Activated naive CD4-positive, alpha-beta T cell treated with anti-CD3 and anti-CD28 coated beads, Interleukin-2, amount 50 U/mL, for 16 hours (primary cell): Measurements from ENCODE around the gene KIF24.
"Not testable (repeated sequence)": the region's sequence is repeated elsewhere in the genome, so short reads cannot be mapped to it uniquely, and the experiment has no call there.

Experiments used
- DNase-seq: peaks from one replicate; pipeline ENCODE4 v3.0.0-alpha.2; 2020

Gene KIF24

GRCh38 chr9:34328987-34329832, at the start of gene KIF24, which contains the start of gene NUDT2:
KIF24 (minus strand) TSS chr9:34329268; CDS start chr9:34311346, 17,922 bp downstream.
NUDT2 (plus strand) TSS chr9:34329569; CDS start chr9:34339040, 9,471 bp downstream.
- DNase-seq, result peak; percentile 95

GRCh38 chr9:34378376-34379060, 49.5 kb upstream of the KIF24 start:
- no peak for DNase-seq

GRCh38 chr9:34377404-34377746, 48.3 kb upstream of the KIF24 start:
- no peak for DNase-seq

GRCh38 chr9:34376596-34377403, 47.7 kb upstream of the KIF24 start, which contains the start of gene MYORG:
MYORG (minus strand) TSS chr9:34376898; CDS start chr9:34372943, 3,955 bp downstream.
- peak; percentile 95 for DNase-seq

GRCh38 chr9:34375901-34376595, 47.0 kb upstream of the KIF24 start:
- peak; percentile 38 for DNase-seq

- DNase-seq, result no peak
Measured at GRCh38 chr9:34374905-34375552, 46.0 kb upstream of the KIF24 start.

GRCh38 chr9:34374339-34374738, 45.3 kb upstream of the KIF24 start:
- DNase-seq, result no peak

GRCh38 chr9:34373749-34374148, 44.7 kb upstream of the KIF24 start:
- DNase-seq, result no peak

GRCh38 chr9:34372467-34373011, 43.5 kb upstream of the KIF24 start:
- DNase-seq, result no peak

- DNase-seq, result no peak
Measured at GRCh38 chr9:34371886-34372466, 42.9 kb upstream of the KIF24 start.

- peak; percentile 25 for DNase-seq
Measured at GRCh38 chr9:34370970-34371880, 42.2 kb upstream of the KIF24 start.

- no peak for DNase-seq
Measured at GRCh38 chr9:34370335-34370969, 41.4 kb upstream of the KIF24 start.

- DNase-seq, result no peak
Measured at GRCh38 chr9:34369636-34370035, 40.6 kb upstream of the KIF24 start.

GRCh38 chr9:34368796-34369195, 39.7 kb upstream of the KIF24 start:
- not testable (repeated sequence) for DNase-seq

- DNase-seq, result not testable (repeated sequence)
Measured at GRCh38 chr9:34367751-34368410, 38.8 kb upstream of the KIF24 start.

GRCh38 chr9:34366365-34366764, 37.3 kb upstream of the KIF24 start:
- DNase-seq, result no peak

GRCh38 chr9:34365282-34365681, 36.2 kb upstream of the KIF24 start:
- no peak for DNase-seq

- no peak for DNase-seq
Measured at GRCh38 chr9:34363619-34364351, 34.7 kb upstream of the KIF24 start.
